Motor neuron (in vitro differentiated cells): ENCODE results near the gene TDRD7. TPM values are rescaled to one million over a fixed set of nuclear protein-coding genes. Genes with fewer than 3 reads are reported as not detected.
"Not testable (repeated sequence)": the region's sequence is repeated elsewhere in the genome, so short reads cannot be mapped to it uniquely, and the experiment has no call there.

Experiments used
- ATAC-seq, 8 experiments: fragments of 200-7000 bp; cut with Tn5 transposase; replicated peaks in 6 of 8; 2 replicates each; pipeline ENCODE4 v1.8.0; 2021; ENCODE audit warnings: mild to moderate bottlenecking in 8 of 8, moderate library complexity in 8 of 8
- H3K27ac ChIP-seq, 2 donors: fragments of 250-450 bp; sonication (Bioruptor Pico); 2 replicates each; pipeline ENCODE4 v1.9.0; 2021; ENCODE audit warnings: antibody characterized with exemption in 2 of 2, mild to moderate bottlenecking in 2 of 2, moderate library complexity in 1 of 2
- H3K4me1 ChIP-seq, 2 donors: fragments of 250-450 bp; sonication (Bioruptor Pico); replicated peaks in 1 of 2; 2 replicates each; pipeline ENCODE4 v1.6.1; 2021; ENCODE audit warnings: antibody characterized with exemption in 2 of 2, mild to moderate bottlenecking in 2 of 2, moderate library complexity in 1 of 2
- H3K4me3 ChIP-seq, 5 donors: fragments of 250-450 bp; sonication (Bioruptor Pico); 2 replicates each; pipeline ENCODE4 v1.9.0; 2021; ENCODE audit warnings: antibody characterized with exemption in 5 of 5, mild to moderate bottlenecking in 5 of 5, moderate library complexity in 4 of 5
- WGBS, 10 experiments: fragments of 450-650 bp; shearing (Covaris generic); methylation state at CpG; one replicate each; pipeline ENCODE4 v1.0.0; 2022; 5-methylcytosine and 5-hydroxymethylcytosine counted together
- in situ Hi-C, 9 experiments: fragments of 400-800 bp; cut with MboI; loops; one replicate each; pipeline ENCODE4 v1.15.0; 2021; ENCODE audit warnings: low sequenced_read_pairs in 9 of 9, low pct_unique_long_range_greater_than_20kb in 2 of 9; ENCODE audit not compliant: unreplicated experiment in 9 of 9
- total RNA-seq, 8 experiments: library from RNA; unstranded; fragments of 300-600 nt; gene quantifications; 2 replicates each; pipeline versions ENCODE4 v1.2.3 to v1.2.4, GENCODE V29; 2022

TDRD7 gene
- total RNA-seq, 8 experiments from 2014 or later = 2.0 to 55.6 (median 4.3) TPM

DNA sequence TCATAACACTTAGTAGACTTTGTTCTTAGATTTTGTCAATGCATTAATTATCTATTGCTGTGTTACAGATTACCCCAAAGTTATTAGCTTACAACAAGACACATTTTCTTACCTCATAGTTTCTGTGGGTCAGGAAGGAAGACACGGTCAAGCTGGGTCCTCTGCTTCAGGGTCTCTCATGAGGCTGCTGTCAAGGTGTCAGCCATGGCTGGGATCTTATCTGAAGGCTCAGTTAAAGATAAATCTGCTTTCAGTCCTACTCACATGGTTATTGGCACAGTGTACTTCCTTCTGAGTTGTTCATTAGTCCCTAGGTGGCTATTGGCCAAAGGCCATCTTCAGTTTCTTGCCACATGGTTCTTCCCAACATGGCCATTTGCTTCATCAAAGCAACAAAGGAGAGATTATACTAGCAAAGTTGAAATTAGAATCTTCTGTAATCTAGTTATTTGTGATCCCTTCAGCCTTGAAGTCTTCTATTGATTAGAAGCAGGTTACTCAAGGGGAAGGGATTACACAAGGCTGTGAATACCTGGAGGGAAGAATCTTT is 25.2 kb downstream of the TDRD7 start:
- H3K27ac ChIP-seq = no peak overlapping the region
- H3K4me1 ChIP-seq = no peaks in the 10 kb centered on the region
- in situ Hi-C loops = no loop called here
- no peak for ATAC-seq
- no peak overlapping the region for H3K4me3 ChIP-seq
- 80 to 100% (median 91%) methylated on average over 1 of the region's 1 CpG; no CpG with 5 or more reads in 3 of the 10 experiments for WGBS, 10 experiments

- H3K27ac ChIP-seq = no peak overlapping the region
- ATAC-seq = peak in 3 of 8 experiments; percentile 76 to 91 (median 86)
- in situ Hi-C loops = no loop called here
- no peaks in the 10 kb centered on the region for H3K4me1 ChIP-seq
- 0 to 92% (median 45%) methylated on average over 1 to 2 of the region's 2 CpGs; no CpG with 5 or more reads in 2 of the 10 experiments for WGBS, 10 experiments
- no peak overlapping the region for H3K4me3 ChIP-seq
Measured at GRCh38 chr9:97438257-97438656, 26.4 kb downstream of the TDRD7 start.

DNA sequence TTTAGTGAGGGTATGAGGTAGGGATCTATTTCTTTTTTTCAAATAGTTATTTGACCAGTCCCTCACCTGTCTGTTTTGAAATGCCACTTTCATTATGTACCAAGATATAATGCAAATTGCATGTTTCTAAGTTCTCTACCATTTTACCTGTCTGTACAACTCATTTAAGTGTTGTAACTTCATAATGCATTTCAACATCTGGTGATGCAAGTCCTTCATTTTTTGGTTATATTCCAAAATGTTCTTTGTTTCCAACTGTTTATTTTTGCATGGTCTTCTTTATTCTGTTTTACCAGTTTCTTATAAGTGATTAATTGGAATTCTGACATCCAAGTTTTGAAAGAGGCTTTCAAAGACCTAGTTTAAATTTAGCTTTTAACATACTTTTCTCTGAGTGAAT is 26.8 kb downstream of the TDRD7 start:
- Histone ChIP-seq H3K27ac (no peak overlapping the region), H3K4me1 (no peaks in the 10 kb centered on the region), H3K4me3 (no peak overlapping the region)
- in situ Hi-C loops = no loop called here
- ATAC-seq = no peak

DNA sequence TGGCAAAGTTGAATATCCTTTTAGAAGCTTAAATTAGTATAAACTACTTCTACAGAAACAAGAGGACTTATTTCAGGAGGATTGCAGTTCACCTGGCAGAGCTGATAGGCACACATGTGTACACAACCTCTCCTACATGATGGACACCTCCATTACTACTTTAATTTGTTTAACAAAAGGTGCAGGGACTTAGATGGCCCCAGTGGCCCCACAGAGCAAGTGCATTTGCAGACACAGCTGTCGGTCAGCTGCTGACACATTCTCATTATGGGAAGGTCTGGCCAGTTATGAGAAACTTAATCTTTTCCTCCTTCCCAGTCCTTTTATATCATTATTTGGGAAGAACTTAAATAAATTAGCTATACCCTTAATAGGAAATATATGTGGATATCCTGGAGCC is 28.3 kb downstream of the TDRD7 start:
- H3K4me3 ChIP-seq = no peak overlapping the region
- H3K4me1 ChIP-seq = no peaks in the 10 kb centered on the region
- 17 to 100% (median 72%) methylated on average over 1 of the region's 1 CpG; no CpG with 5 or more reads in 2 of the 10 experiments for WGBS, 10 experiments
- in situ Hi-C loops = no loop called here
- ATAC-seq = peak in 1 of 8 experiments; percentile 5
- no peak overlapping the region for H3K27ac ChIP-seq

GRCh38 chr9:97441729-97442128 is 29.8 kb downstream of the TDRD7 start:
- peak in 2 of 8 experiments; percentile 66 to 83 for ATAC-seq
- 40 to 100% (median 85%) methylated on average over 1 to 2 of the region's 2 CpGs; no CpG with 5 or more reads in 1 of the 10 experiments for WGBS, 10 experiments
- no peak overlapping the region for H3K4me3 ChIP-seq
- no peaks in the 10 kb centered on the region for H3K4me1 ChIP-seq
- H3K27ac ChIP-seq = no peak overlapping the region
- in situ Hi-C loops = no loop called here

DNA sequence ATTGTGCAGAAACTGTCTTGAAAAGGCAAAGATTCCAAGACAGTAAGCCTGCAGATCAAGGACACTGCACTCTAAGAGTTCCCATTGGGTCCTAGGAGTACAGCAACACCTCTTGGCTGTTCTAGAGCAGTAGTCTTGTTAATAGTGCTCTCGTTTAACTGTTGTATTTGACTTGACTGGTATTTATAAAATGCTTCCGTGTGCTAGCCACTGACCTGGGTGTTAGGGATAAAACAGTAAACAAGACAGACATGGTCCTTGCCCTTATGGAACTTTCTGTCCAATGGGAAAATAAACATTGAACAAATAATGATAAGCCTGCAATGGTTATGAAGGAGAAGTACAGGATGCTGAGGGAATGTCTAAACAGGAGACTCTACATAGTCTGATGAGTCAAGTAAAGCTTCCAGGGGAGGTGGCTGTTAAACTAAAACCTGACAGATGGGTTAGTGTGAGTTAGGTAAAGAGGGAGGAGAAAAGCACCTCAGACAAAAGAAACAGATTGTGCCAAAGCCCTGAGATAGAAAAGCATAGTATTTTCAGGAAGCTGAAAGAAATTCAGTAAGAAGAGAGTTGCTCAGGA is 33.3 kb downstream of the TDRD7 start:
- in situ Hi-C loops = no loop called here
- ATAC-seq = no peak
- H3K4me3 ChIP-seq = no peak overlapping the region
- 61 to 100% (median 92%) methylated on average over 1 to 2 of the region's 2 CpGs; no CpG with 5 or more reads in 2 of the 10 experiments for WGBS, 10 experiments
- H3K4me1 ChIP-seq = no peaks in the 10 kb centered on the region
- no peak overlapping the region for H3K27ac ChIP-seq

DNA sequence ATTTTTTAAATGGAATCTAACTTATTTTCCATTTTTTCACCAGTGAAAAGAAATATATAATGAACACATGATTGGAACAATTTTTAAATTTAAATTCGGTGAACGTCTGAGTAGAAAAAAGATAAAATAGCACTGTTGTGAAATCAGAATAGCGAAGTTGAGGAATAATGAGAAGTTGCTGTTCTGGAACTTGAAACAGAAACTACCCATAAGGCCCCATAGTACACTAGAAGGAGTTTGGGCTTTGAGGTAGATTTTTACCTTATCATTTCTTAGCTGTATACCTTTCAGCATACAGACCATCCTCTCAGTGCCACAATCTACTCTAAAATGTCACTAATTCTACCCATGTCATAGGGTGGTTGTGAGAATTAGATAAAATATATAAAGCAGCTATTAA is 35.1 kb downstream of the TDRD7 start:
- 70 to 100% (median 85%) methylated on average over 1 to 3 of the region's 3 CpGs; no CpG with 5 or more reads in 1 of the 10 experiments for WGBS, 10 experiments
- no peaks in the 10 kb centered on the region for H3K4me1 ChIP-seq
- in situ Hi-C loops = no loop called here
- H3K4me3 ChIP-seq = no peak overlapping the region
- no peak for ATAC-seq
- H3K27ac ChIP-seq = no peak overlapping the region

DNA sequence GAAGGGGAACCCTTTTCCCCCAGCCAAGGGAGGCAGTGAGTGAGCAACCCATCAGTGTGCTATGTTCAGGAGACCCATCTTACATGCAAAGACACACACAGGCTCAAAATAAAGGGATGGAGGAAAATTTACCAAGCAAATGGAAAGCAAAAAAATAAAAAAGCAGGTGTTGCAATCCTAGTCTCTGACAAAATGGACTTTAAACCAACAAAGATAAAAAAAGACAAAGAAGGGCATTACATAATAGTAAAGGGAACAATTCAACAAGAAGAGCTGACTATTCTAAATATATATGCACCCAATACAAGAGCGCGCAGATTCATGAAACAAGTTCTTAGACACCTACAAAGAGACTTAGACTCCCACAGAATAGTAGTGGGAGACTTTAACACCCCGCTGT is 41.7 kb downstream of the TDRD7 start:
- H3K4me1 ChIP-seq, H3K27ac ChIP-seq, H3K4me3 ChIP-seq, ATAC-seq: not testable (repeated sequence)
- in situ Hi-C loops = loop anchor here in 5 of 9 experiments (25.0 kb wide), 2 partner anchors 134 to 159 kb away; no protein-coding TSS in a partner anchor
- 62 to 100% (median 92%) methylated on average over 2 to 3 of the region's 3 CpGs; no CpG with 5 or more reads in 2 of the 10 experiments for WGBS, 10 experiments

DNA sequence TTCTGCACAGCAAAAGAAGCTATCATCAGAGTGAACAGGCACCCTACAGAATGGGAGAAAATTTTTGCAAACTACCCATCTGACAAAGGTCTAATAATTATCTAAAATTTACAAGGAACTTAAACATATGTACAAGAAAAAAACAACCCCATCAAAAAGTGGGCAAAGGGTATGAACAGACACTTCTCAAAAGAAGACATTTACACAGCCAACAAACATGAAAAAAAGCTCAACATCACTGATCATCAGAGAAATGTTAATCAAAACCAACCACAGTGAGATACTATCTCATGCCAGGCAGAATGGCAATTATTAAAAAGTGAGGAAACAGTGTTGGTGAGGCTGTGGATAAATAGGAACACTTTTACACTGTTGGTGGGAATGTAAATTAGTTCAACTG is 44.9 kb downstream of the TDRD7 start:
- H3K4me3 ChIP-seq, H3K27ac ChIP-seq, ATAC-seq, H3K4me1 ChIP-seq: not testable (repeated sequence)
- in situ Hi-C loops = loop anchor here in 5 of 9 experiments (25.0 kb wide), 2 partner anchors 130 to 155 kb away; no protein-coding TSS in a partner anchor

DNA sequence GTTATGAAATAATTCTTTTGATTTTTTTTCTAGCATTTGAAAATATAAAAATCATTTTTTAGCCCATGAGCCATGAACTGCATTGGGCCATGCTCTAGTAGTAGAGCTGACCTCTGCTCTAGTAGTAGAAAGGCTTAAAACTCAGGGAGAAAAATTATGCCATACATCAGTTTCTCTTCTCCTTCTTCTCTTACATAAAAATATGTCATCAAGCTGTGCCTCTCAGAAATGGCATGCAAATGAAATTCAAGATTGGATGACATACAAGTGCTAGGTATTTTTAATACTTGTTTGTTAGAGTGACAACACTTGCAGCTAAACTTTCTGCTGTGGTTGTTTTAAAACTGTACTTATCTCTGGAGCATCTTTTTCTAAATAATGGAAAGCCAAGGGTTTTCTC is 47.4 kb downstream of the TDRD7 start:
- Histone ChIP-seq H3K4me3 (no peak overlapping the region), H3K27ac (no peak overlapping the region), H3K4me1 (no peaks in the 10 kb centered on the region)
- peak in 2 of 8 experiments; percentile 17 to 19 for ATAC-seq
- in situ Hi-C loops = loop anchor here in 5 of 9 experiments (25.0 kb wide), 2 partner anchors 128 to 153 kb away; no protein-coding TSS in a partner anchor

DNA sequence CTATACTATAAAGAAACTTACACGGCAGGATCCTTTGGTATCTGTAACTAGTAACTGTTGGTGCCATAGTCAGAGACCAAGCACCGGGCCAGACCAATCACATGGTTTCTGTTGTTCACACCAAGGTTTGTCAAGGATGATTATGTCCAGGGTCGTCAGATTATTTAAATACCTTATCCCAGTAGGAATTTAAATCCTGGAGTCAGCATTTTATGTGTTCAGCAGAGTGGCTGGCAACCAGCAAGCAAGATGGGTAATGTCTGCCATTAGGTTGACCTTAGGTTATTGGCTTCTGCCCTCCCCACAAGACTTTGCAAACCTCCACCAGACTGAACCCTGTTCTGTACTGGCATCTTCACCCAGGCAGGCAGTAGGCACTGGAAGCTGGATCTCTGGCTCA is 50.3 kb downstream of the TDRD7 start:
- Histone ChIP-seq H3K27ac (no peak overlapping the region), H3K4me1 (no peaks in the 10 kb centered on the region), H3K4me3 (no peak overlapping the region)
- no peak for ATAC-seq
- 50 to 100% (median 100%) methylated on average over 1 to 3 of the region's 3 CpGs; no CpG with 5 or more reads in 2 of the 10 experiments for WGBS, 10 experiments
- in situ Hi-C loops = loop anchor here in 5 of 9 experiments (25.0 kb wide), 2 partner anchors 125 to 150 kb away; no protein-coding TSS in a partner anchor

DNA sequence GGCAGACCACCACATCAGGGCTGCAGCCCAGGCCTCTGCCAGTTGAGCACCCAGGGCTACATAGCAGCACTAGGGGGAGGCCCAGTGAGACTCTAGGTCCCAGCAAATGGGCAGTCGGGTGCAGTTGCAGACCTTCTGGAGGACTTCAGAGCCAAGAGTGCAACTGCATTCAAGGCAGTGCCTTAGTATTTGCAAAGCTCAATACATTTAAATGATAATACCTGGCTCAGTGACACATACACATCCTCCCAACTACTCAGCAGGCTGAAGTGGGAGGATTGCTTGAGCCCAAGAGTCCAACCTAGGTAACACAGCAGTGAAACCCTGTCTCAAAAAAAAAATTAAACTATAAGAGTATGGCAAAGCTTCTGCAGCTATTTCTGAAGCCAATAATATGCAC is 51.0 kb downstream of the TDRD7 start:
- in situ Hi-C loops = loop anchor here in 5 of 9 experiments (25.0 kb wide), 2 partner anchors 124 to 149 kb away; no protein-coding TSS in a partner anchor
- Histone ChIP-seq H3K27ac (no peak overlapping the region), H3K4me1 (no peaks in the 10 kb centered on the region), H3K4me3 (no peak overlapping the region)
- WGBS, 10 experiments = 50 to 83% methylated on average over 1 of the region's 1 CpG; no CpG with 5 or more reads in 8 of the 10 experiments
- peak in 2 of 8 experiments; percentile 27 to 34 for ATAC-seq

DNA sequence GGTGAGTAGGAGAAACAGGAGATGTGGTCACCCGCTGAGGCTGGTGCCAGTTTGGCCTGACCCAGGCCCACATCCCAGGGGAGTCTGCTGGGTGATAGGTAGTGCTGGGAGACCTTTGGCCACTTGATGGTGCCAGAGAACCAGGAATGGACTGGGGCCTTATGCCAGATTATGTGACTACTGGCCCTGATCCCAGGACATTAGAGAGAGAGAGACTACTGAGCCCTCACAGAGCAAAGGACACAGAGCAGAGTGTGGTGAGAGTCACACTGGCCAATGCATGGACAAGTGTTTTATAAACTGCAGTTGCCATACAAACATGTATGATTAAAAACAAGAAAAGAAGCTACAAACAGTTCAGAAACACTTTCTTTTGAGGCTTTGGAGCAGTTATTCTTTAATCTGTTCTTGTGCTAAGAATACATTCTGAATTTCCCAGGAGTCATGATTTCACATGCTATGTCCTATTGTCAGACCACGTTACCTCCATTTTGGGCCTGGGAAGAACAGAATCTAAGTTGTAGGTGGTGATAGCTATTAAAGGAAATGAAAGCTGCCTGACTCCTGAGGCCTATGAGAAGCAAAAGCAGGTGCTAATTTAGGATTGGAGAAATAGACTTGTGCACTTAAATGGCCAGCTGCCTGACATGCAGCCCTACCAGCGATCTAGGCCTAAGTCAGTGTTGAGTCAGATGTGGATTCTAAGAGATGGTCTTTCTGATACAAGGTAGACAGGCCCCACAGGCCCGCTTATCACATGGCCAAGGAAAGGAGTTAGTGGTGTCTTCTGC is 57.0 kb downstream of the TDRD7 start:
- H3K27ac ChIP-seq = no peak overlapping the region
- H3K4me1 ChIP-seq = no peaks in the 10 kb centered on the region
- no peak overlapping the region for H3K4me3 ChIP-seq
- in situ Hi-C loops = loop anchor here in 5 of 9 experiments (25.0 kb wide), 2 partner anchors 118 to 143 kb away; no protein-coding TSS in a partner anchor
- ATAC-seq = peak; percentile 90 to 100 (median 99)
- 78 to 100% (median 95%) methylated on average over 1 to 4 of the region's 4 CpGs; no CpG with 5 or more reads in 4 of the 10 experiments for WGBS, 10 experiments
